ENCODE measurements around the gene OPA3.
"Not testable (repeated sequence)": the region's sequence is repeated elsewhere in the genome, so short reads cannot be mapped to it uniquely, and the experiment has no call there.

DNA sequence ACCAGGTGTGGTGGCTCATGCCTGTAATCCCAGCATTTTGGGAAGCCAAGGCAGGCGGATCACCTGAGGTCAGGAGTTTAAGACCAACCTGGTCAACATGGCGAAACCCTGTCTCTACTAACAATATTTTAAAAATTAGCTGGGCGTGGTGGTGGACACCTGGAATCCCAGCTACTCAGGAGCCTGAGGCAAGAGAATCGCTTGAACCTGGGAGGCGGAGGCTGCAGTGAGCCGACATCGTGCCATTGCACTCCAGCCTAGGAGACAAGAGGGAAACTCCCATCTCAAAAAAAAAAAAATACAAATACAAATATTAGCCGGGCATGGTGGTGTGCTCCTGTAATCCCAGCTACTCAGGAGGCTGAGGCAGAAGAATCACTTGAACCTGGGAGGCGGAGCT is 30.5 kb upstream of the OPA3 start:
- TF ChIP-seq POLR2A (IDR thresholded peaks at IDR 0.05): not testable (repeated sequence)
- TF ChIP-seq, protein P1, sequence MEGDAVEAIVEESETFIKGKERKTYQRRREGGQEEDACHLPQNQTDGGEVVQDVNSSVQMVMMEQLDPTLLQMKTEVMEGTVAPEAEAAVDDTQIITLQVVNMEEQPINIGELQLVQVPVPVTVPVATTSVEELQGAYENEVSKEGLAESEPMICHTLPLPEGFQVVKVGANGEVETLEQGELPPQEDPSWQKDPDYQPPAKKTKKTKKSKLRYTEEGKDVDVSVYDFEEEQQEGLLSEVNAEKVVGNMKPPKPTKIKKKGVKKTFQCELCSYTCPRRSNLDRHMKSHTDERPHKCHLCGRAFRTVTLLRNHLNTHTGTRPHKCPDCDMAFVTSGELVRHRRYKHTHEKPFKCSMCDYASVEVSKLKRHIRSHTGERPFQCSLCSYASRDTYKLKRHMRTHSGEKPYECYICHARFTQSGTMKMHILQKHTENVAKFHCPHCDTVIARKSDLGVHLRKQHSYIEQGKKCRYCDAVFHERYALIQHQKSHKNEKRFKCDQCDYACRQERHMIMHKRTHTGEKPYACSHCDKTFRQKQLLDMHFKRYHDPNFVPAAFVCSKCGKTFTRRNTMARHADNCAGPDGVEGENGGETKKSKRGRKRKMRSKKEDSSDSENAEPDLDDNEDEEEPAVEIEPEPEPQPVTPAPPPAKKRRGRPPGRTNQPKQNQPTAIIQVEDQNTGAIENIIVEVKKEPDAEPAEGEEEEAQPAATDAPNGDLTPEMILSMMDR (IDR thresholded peaks at IDR 0.05): not testable (repeated sequence)
